HL-60 (cell line): ENCODE data around the gene SLC49A3.

Experiments
- DNase-seq, 2 experiments: peaks; one replicate each; pipeline ENCODE4 v3.0.0-alpha.2; 2010 to 2020; ENCODE audit warnings: low read depth in 1 of 2, low spot score in 1 of 2
- H3K27ac ChIP-seq: fragments of 250-450 bp; sonication (Bioruptor Pico); replicated peaks from 2 replicates; pipeline ENCODE4 v1.5.1; 2020; ENCODE audit warnings: mild to moderate bottlenecking, moderate library complexity
- H3K27me3 ChIP-seq: fragments of 250-450 bp; sonication (Bioruptor Pico); 2 replicates; pipeline ENCODE4 v1.5.1; 2021; ENCODE audit warnings: mild to moderate bottlenecking, moderate library complexity; ENCODE audit not compliant: insufficient read depth, poor library complexity, severe bottlenecking
- H3K4me3 ChIP-seq: replicated peaks from 2 replicates; pipeline ENCODE4 v1.5.1; 2011; ENCODE audit warnings: mild to moderate bottlenecking, control low read depth, low read length; ENCODE audit not compliant: insufficient read depth
- GABPA ChIP-seq: IDR thresholded peaks from 2 replicates; pipeline ENCODE4 v1.6.1; 2012; ENCODE audit warnings: low read depth
- POLR2AphosphoS5 ChIP-seq: IDR thresholded peaks from 2 replicates; pipeline ENCODE4 v1.6.1; 2012; ENCODE audit warnings: low read depth
- SPI1 ChIP-seq: IDR thresholded peaks from 2 replicates; pipeline ENCODE4 v1.6.1; 2012; ENCODE audit warnings: low read depth, mild to moderate bottlenecking, borderline replicate concordance
- TF ChIP-seq, protein P1 (sequence below): IDR thresholded peaks from 2 replicates; pipeline ENCODE4 v1.6.1; 2012; ENCODE audit warnings: low read depth; ENCODE audit not compliant: insufficient replicate concordance
- TF ChIP-seq, protein P2 (sequence below): IDR thresholded peaks from one replicate; pipeline ENCODE4 v1.5.1; 2011; ENCODE audit warnings: low read length, control low read depth, inconsistent platforms; ENCODE audit not compliant: insufficient read depth

The SLC49A3 gene

DNA sequence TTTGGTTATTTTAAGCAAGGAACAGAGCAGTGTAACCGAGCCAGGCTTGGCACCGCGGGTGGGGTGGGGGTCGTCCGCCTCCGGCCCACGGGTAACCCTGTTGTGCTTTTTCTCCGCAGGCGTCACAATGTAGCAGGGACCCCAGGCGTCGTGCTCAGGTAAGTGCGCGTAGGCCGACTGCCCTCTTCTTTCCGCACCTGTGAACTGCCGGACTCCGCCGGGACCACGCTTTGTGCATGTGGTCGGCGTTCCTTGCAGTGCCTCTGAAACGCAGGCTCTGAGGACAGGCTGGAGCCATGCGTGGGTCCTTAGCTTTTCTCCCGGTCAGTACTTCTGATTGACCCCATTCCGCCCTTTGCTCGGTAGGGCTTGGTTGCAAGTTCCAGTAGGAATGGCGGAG lies 41.6 kb upstream of the SLC49A3 start:
- no peak overlapping the region for H3K4me3 ChIP-seq
- no peaks in the 10 kb centered on the region for H3K27me3 ChIP-seq
- no peak for DNase-seq
- no peak overlapping the region for H3K27ac ChIP-seq
- TF ChIP-seq, protein P1, sequence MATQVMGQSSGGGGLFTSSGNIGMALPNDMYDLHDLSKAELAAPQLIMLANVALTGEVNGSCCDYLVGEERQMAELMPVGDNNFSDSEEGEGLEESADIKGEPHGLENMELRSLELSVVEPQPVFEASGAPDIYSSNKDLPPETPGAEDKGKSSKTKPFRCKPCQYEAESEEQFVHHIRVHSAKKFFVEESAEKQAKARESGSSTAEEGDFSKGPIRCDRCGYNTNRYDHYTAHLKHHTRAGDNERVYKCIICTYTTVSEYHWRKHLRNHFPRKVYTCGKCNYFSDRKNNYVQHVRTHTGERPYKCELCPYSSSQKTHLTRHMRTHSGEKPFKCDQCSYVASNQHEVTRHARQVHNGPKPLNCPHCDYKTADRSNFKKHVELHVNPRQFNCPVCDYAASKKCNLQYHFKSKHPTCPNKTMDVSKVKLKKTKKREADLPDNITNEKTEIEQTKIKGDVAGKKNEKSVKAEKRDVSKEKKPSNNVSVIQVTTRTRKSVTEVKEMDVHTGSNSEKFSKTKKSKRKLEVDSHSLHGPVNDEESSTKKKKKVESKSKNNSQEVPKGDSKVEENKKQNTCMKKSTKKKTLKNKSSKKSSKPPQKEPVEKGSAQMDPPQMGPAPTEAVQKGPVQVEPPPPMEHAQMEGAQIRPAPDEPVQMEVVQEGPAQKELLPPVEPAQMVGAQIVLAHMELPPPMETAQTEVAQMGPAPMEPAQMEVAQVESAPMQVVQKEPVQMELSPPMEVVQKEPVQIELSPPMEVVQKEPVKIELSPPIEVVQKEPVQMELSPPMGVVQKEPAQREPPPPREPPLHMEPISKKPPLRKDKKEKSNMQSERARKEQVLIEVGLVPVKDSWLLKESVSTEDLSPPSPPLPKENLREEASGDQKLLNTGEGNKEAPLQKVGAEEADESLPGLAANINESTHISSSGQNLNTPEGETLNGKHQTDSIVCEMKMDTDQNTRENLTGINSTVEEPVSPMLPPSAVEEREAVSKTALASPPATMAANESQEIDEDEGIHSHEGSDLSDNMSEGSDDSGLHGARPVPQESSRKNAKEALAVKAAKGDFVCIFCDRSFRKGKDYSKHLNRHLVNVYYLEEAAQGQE, result no peak
- TF ChIP-seq GABPA (no peak), SPI1 (no peak), POLR2AphosphoS5 (no peak)
- TF ChIP-seq, protein P2, sequence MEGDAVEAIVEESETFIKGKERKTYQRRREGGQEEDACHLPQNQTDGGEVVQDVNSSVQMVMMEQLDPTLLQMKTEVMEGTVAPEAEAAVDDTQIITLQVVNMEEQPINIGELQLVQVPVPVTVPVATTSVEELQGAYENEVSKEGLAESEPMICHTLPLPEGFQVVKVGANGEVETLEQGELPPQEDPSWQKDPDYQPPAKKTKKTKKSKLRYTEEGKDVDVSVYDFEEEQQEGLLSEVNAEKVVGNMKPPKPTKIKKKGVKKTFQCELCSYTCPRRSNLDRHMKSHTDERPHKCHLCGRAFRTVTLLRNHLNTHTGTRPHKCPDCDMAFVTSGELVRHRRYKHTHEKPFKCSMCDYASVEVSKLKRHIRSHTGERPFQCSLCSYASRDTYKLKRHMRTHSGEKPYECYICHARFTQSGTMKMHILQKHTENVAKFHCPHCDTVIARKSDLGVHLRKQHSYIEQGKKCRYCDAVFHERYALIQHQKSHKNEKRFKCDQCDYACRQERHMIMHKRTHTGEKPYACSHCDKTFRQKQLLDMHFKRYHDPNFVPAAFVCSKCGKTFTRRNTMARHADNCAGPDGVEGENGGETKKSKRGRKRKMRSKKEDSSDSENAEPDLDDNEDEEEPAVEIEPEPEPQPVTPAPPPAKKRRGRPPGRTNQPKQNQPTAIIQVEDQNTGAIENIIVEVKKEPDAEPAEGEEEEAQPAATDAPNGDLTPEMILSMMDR, result no peak

DNA sequence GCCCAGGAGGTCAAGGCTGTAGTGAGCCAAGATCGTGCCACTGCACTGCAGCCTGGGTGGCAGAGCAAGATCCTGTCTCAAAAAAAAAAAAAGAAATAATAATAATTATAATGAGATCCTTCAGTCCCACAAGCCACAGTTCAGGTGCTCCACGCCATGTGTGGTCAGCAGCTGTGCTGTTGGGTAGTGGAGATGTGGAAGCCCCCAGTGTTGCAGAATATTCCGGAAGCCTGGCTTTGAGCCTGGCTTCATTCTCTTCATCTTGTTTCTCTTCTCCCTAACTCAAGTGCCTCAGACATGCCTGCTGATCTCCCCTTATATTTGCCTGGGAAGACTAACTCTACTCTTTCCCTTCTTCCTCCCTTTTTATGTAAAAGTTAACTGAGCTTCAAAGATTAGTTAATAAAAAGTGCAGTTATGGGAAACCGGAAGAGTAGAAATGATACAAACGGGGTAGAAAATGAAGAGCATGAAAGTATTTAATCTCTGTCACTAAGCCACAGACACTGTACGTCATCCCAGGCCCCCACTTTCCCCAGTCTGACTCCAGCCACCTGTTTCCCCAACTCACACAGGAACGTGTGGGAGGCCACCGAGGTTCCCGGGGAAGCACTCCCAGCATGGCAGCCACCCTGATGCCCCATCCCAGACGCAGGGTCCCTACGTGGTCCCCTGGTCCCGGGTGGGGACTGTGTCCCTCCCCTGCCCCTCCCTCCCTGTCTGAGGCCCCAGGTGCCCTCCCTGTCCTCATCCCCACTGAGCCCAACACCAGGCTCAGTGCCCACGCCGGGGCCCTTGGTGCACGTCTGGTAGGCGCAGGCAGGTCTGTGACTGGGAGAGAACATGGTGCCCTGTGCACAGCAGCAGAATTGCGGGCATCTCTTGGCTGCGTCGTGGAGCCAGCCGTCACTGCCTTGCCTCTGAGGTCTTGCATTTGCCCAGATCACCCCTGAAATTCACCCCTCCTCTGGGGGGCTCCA lies 40.7 kb upstream of the SLC49A3 start:
- TF ChIP-seq, protein P1, result no peak
- no peak for TF ChIP-seq SPI1
- no peak overlapping the region for H3K4me3 ChIP-seq
- DNase-seq, result no peak
- H3K27me3 ChIP-seq, result no peaks in the 10 kb centered on the region
- no peak overlapping the region for H3K27ac ChIP-seq

DNA sequence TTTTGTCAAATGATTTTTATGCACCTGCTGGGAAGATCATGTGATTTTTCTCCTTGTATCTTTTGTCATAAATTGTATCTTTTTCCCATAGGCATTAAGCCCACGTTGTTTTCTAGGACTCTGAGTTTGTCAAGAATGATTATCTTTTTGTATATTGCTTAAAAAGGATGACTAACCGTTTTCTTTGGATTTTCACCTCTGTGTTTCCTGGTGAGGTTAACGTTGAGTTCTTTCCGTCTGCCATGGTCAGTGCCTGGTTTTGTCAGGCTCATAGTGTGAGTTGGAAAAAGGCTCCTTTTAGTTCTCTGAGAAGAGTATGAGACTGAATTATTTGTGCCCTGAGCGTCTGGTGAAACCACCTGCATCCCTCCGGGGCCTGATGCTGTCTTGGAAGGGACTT lies 38.6 kb upstream of the SLC49A3 start:
- no peak for DNase-seq
- no peak overlapping the region for H3K27ac ChIP-seq
- H3K27me3 ChIP-seq, result no peaks in the 10 kb centered on the region
- no peak overlapping the region for H3K4me3 ChIP-seq
- no peak for TF ChIP-seq POLR2AphosphoS5
- TF ChIP-seq SPI1, result no peak
- TF ChIP-seq, protein P1, result no peak
- TF ChIP-seq, protein P2, result no peak
- no peak for TF ChIP-seq GABPA
